GM19043 (cell line): ENCODE data around the gene TMEM79.

Experiments
- ATAC-seq: cut with Tn5 transposase; IDR thresholded peaks from one replicate; pipeline ENCODE4 v1.9.1; 2021; ENCODE audit warnings: low read depth; ENCODE audit not compliant: unreplicated experiment

Gene TMEM79

GRCh38 chr1:156284112-156284511 lies at the start of gene TMEM79:
TMEM79 (plus strand) TSS chr1:156284325; CDS start chr1:156285227, 902 bp downstream.
- no peak for ATAC-seq

- no peak for ATAC-seq
Observed at GRCh38 chr1:156236164-156236563, 48.0 kb upstream of the TMEM79 start.

GRCh38 chr1:156238248-156238647 lies 45.9 kb upstream of the TMEM79 start:
- ATAC-seq, result no peak

- no peak for ATAC-seq
Observed at GRCh38 chr1:156241311-156241811, 42.8 kb upstream of the TMEM79 start.

- ATAC-seq, result no peak
Observed at GRCh38 chr1:156241926-156242325, 42.2 kb upstream of the TMEM79 start, which contains the start of gene BGLAP. BGLAP (plus strand) TSS chr1:156242184; CDS start chr1:156242232, 48 bp downstream.

- no peak for ATAC-seq
Observed at GRCh38 chr1:156242738-156243137, 41.4 kb upstream of the TMEM79 start.

- ATAC-seq, result no peak
Observed at GRCh38 chr1:156244126-156244525, 40.0 kb upstream of the TMEM79 start.

GRCh38 chr1:156244712-156245111 lies 39.4 kb upstream of the TMEM79 start:
- ATAC-seq, result no peak

- no peak for ATAC-seq
Observed at GRCh38 chr1:156245451-156246232, 38.5 kb upstream of the TMEM79 start.

- no peak for ATAC-seq
Observed at GRCh38 chr1:156246241-156246780, 37.8 kb upstream of the TMEM79 start.

GRCh38 chr1:156246781-156247459 lies 37.2 kb upstream of the TMEM79 start:
- no peak for ATAC-seq

- ATAC-seq, result no peak
Observed at GRCh38 chr1:156247460-156248322, 36.4 kb upstream of the TMEM79 start, which contains the start of gene PAQR6. PAQR6 (minus strand) TSS chr1:156248056; CDS start chr1:156246731, 1,325 bp downstream.

GRCh38 chr1:156248323-156248683 lies 35.8 kb upstream of the TMEM79 start:
- ATAC-seq, result no peak

- no peak for ATAC-seq
Observed at GRCh38 chr1:156249593-156249992, 34.5 kb upstream of the TMEM79 start.

GRCh38 chr1:156251527-156251926 lies 32.6 kb upstream of the TMEM79 start:
- no peak for ATAC-seq

- ATAC-seq, result no peak
Observed at GRCh38 chr1:156253634-156254033, 30.5 kb upstream of the TMEM79 start.

GRCh38 chr1:156257711-156258110 lies 26.4 kb upstream of the TMEM79 start:
- ATAC-seq, result no peak

GRCh38 chr1:156258859-156259258 lies 25.3 kb upstream of the TMEM79 start:
- no peak for ATAC-seq

GRCh38 chr1:156259805-156260204 lies 24.3 kb upstream of the TMEM79 start:
- ATAC-seq, result no peak

GRCh38 chr1:156260896-156261295 lies 23.2 kb upstream of the TMEM79 start:
- no peak for ATAC-seq
